ENCODE data around the gene CPT1A.

DNA sequence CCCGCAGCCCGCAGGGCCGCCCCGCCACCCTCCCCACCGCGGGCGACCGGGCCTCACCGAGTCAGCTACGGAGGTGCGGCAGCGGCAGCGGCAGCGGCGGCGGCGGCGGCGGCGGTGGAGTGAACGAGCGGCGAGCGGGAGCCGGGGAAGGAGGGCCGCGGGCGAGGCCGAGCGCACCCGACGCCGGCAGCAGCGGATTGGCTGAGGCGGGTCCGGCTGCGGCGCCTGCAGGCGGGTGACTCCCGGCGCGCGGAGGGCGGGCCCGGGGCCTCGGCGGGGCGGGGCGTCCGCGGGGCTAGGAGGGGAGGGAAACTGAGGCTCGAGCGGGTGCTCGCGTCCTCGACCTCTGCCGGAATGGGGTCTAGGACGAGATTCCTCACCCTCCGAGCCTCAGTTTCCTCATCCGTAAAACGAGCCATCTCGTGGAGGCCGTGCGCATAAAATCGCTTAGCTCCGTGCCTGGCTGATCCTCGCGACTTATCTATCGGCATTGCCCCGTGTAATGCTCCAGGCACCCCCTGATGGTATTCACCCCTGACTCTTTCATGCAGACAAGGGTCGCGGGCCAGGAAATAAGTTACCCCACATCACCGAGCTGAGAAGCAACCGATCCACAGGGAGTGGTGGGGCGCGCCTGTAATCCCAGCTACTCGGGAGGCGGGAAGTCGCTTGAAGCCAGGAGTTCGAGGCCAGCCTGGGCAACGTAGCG, at the start of gene CPT1A:
- TF ChIP-seq, protein P1, sequence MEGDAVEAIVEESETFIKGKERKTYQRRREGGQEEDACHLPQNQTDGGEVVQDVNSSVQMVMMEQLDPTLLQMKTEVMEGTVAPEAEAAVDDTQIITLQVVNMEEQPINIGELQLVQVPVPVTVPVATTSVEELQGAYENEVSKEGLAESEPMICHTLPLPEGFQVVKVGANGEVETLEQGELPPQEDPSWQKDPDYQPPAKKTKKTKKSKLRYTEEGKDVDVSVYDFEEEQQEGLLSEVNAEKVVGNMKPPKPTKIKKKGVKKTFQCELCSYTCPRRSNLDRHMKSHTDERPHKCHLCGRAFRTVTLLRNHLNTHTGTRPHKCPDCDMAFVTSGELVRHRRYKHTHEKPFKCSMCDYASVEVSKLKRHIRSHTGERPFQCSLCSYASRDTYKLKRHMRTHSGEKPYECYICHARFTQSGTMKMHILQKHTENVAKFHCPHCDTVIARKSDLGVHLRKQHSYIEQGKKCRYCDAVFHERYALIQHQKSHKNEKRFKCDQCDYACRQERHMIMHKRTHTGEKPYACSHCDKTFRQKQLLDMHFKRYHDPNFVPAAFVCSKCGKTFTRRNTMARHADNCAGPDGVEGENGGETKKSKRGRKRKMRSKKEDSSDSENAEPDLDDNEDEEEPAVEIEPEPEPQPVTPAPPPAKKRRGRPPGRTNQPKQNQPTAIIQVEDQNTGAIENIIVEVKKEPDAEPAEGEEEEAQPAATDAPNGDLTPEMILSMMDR (conservative IDR thresholded peaks at IDR 0.05 in 1 of 2, IDR thresholded peaks at IDR 0.05 in 1 of 2; ENCODE audit: extremely low read depth in 1 of 2, insufficient read depth in 1 of 2, low read depth in 1 of 2, low read length in 2 of 2): no peak
- TF ChIP-seq EZH2 (IDR thresholded peaks at IDR 0.05; ENCODE audit: borderline replicate concordance, low read length): no peak
